ENCODE results near the gene TRMT10C. TPM values are rescaled to one million over a fixed set of nuclear protein-coding genes. Genes with fewer than 3 reads are reported as not detected.
A peak's percentile ranks its signal among the peaks of the same experiment; 100 is the strongest.

Gene TRMT10C
- total RNA-seq, 1 donor from 2014 or later, result 26.8 TPM

DNA sequence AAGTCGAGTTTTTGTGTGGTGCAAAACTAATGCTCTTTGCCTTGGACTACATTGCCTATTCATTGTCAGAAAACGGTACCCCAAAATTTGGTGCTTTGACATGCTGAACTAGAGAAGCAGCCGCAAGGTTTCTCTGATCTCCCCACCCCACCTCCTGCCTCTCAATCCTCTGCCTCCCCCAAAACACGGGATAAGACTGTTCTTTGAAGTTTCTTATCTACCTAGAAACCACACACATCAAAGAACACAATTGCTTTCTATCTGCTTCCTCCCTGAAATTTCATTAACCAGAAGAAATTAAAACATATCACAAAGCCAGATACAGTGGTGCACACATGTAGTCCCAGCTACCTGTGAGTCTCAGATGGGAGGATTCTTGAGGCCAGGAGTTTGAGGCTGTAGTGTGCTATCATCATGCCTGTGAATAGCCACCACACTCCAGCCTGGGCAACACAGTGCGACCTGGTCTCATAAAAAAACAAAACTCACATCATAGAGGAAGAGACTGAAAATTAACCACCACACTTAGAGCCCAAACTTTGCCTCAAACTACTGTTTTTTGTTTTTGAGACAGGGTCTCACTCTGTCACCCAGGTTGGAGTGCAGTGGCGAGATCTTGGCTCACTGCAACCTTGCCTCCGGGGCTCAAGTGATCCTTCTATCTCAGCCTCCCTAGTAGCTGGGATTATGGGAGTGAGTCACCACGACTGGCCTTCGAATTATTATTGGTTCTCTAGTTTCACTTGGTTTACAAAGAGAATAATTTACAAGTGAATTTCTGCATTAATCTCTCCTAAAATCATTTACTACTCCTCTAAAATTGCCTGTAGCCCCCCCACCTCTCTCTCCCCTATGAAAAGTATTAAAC, 9.6 kb downstream of the TRMT10C start:
- no peaks in the 10 kb centered on the region for H3K9me3 ChIP-seq (ENCODE audit: insufficient read depth, low read depth, low read length)
- Mint-ChIP-seq H3K4me1 (ENCODE audit: low read depth, unreplicated experiment) (peaks cover 10% of the 10 kb centered on the region), H3K9me3 (ENCODE audit: unreplicated experiment) (no peaks in the 10 kb centered on the region), H3K27ac (ENCODE audit: unreplicated experiment) (no peak overlapping the region), H3K4me3 (ENCODE audit: unreplicated experiment) (no peak overlapping the region), H3K36me3 (ENCODE audit: low read depth, unreplicated experiment) (peaks cover under 1% of the 10 kb centered on the region), H3K27me3 (ENCODE audit: low read depth, unreplicated experiment) (no peaks in the 10 kb centered on the region)
- FAIRE-seq (no peak), DNase-seq (ENCODE audit: low read depth) (no peak)
- no peak for TF ChIP-seq CTCF (IDR thresholded peaks at IDR 0.05; ENCODE audit: insufficient read depth, low read depth, low read length)
- TF ChIP-seq EZH2 (IDR thresholded peaks at IDR 0.05; ENCODE audit: insufficient read depth, low read length), result no peak
- H3K9ac ChIP-seq (ENCODE audit: low read length), result no peak overlapping the region
- H3K4me3 ChIP-seq (ENCODE audit: insufficient read depth, low read depth, low read length), result no peak overlapping the region
- H3K4me1 ChIP-seq (ENCODE audit: insufficient read depth, low read length), result peaks cover 18% of the 10 kb centered on the region
- peaks cover 28% of the 10 kb centered on the region for H3K79me2 ChIP-seq (ENCODE audit: insufficient read depth, low read length)
- no peak overlapping the region for H2AFZ ChIP-seq (ENCODE audit: low read depth, low read length)
- peaks cover 7% of the 10 kb centered on the region for H3K36me3 ChIP-seq (ENCODE audit: insufficient read depth, low read length)
- no peak overlapping the region for H3K4me2 ChIP-seq (ENCODE audit: low read length)
- H3K27me3 ChIP-seq (ENCODE audit: insufficient read depth, low read length), result no peaks in the 10 kb centered on the region
- peaks cover 21% of the 10 kb centered on the region for H4K20me1 ChIP-seq (ENCODE audit: insufficient read depth, low read length)
- H3K27ac ChIP-seq (ENCODE audit: low read depth, low read length), result no peak overlapping the region

DNA sequence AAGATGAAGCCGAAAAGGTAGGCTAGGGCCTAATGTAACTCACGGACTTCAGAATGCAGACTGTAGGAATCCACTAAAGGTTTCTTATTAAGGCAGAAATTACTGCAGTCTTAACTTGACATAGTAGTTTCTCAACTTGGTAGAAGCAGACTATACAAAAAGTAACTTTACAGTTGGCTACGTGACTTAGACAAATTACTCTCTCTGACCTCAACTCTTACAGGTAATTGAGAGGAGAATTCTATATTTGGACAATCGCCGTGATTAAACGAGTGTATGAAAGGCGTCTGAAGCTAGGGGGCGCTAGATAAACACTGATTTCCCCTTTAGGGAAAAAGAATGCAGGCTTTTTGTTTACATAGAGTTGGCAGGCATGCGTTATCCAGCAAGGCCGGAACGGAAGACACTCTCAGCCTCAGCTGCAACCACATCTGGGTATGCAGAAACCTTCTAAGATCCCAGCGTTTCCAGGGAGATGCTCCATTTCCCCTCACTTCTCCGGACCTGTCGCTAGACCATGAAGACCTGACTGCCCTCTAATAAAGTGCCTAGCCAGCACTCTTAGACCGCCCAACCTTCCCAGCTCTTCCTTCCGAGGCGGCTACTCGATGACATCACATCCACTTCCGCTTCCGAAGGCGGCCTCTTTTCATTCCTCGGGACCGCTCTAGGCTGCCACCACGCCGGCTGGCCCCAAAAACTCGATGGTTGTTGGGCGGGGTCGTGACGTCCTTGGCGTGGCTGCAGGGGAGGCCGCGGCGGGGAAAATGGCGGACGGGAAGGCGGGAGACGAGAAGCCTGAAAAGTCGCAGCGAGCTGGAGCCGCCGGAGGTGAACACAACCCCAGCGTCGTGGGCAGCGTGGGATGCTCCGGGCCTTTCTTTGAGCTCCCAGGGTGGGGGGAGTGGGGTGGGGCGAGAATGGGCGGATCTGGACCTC, 12.1 kb downstream of the TRMT10C start, which contains the start of gene PCNP:
PCNP (plus strand) TSS at position 732 of the 939 bp plus-strand sequence; CDS start at position 768, 36 bp downstream.
- peak within 1 kb of the TSS; percentile 99 for H3K4me3 Mint-ChIP-seq (ENCODE audit: unreplicated experiment)
- Histone ChIP-seq H3K36me3 (ENCODE audit: insufficient read depth, low read length) (peaks cover 3% of the 10 kb centered on the region), H2AFZ (ENCODE audit: low read depth, low read length) (peak within 1 kb of the TSS; percentile 88), H3K79me2 (ENCODE audit: insufficient read depth, low read length) (peaks cover 45% of the 10 kb centered on the region), H3K4me1 (ENCODE audit: insufficient read depth, low read length) (peaks cover 10% of the 10 kb centered on the region), H3K27me3 (ENCODE audit: insufficient read depth, low read length) (no peaks in the 10 kb centered on the region), H3K9me3 (ENCODE audit: insufficient read depth, low read depth, low read length) (no peaks in the 10 kb centered on the region), H3K4me3 (ENCODE audit: insufficient read depth, low read depth, low read length) (peak within 1 kb of the TSS; percentile 85), H4K20me1 (ENCODE audit: insufficient read depth, low read length) (peaks cover 25% of the 10 kb centered on the region), H3K27ac (ENCODE audit: low read depth, low read length) (peak within 1 kb of the TSS; percentile 99), H3K4me2 (ENCODE audit: low read length) (peak within 1 kb of the TSS; percentile 87), H3K9ac (ENCODE audit: low read length) (peak within 1 kb of the TSS; percentile 99)
- DNase-seq (ENCODE audit: low read depth) (peak; percentile 98), FAIRE-seq (peak; percentile 78)
- H3K36me3 Mint-ChIP-seq (ENCODE audit: low read depth, unreplicated experiment), result peaks cover 8% of the 10 kb centered on the region
- peaks cover 16% of the 10 kb centered on the region for H3K4me1 Mint-ChIP-seq (ENCODE audit: low read depth, unreplicated experiment)
- no peaks in the 10 kb centered on the region for H3K27me3 Mint-ChIP-seq (ENCODE audit: low read depth, unreplicated experiment)
- TF ChIP-seq CTCF (IDR thresholded peaks at IDR 0.05; ENCODE audit: insufficient read depth, low read depth, low read length), result peak; percentile 97
- TF ChIP-seq EZH2 (IDR thresholded peaks at IDR 0.05; ENCODE audit: insufficient read depth, low read length), result no peak
- no peaks in the 10 kb centered on the region for H3K9me3 Mint-ChIP-seq (ENCODE audit: unreplicated experiment)
- H3K27ac Mint-ChIP-seq (ENCODE audit: unreplicated experiment), result peak within 1 kb of the TSS; percentile 99
